22Rv1 (cell line): ENCODE data around the gene LGALS7.
"Not testable (repeated sequence)": the region's sequence is repeated elsewhere in the genome, so short reads cannot be mapped to it uniquely, and the experiment has no call there.

ENCODE experiments used
- CTCF ChIP-seq: fragments of 450-650 bp; IDR thresholded peaks from 2 replicates; pipeline ENCODE4 v1.5.1; 2017; ENCODE audit warnings: mild to moderate bottlenecking
- ZFX ChIP-seq: fragments of 450-650 bp; IDR thresholded peaks from 2 replicates; pipeline ENCODE4 v1.6.1; 2017; ENCODE audit warnings: antibody characterized with exemption, borderline replicate concordance

- not testable (repeated sequence) for TF ChIP-seq CTCF, ZFX
Observed at GRCh38 chr19:38786061-38786460, 12.7 kb upstream of the LGALS7 start.
